ENCODE data around the gene CDK5RAP2.
"Not testable (repeated sequence)": the region's sequence is repeated elsewhere in the genome, so short reads cannot be mapped to it uniquely, and the experiment has no call there.

CDK5RAP2 gene

DNA sequence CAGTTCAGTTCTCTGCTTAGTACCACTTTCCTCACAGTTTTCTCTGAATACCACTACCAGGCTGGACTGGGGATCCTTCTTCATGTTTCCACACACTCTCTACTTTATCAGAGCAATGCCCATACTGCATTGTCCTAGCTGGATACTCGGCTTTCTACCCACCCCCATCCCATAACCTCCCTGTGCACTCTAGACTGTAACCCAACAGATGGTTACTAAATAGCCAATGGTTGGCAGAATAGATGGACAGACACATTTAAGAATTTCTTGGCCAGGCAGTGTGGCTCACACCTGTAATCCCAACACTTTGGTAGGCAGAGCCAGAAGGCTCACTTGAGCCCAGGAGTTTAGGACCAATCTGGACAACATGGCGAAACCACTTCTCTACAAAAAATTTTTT lies 22.8 kb downstream of the CDK5RAP2 start:
- TF ChIP-seq, protein P1, sequence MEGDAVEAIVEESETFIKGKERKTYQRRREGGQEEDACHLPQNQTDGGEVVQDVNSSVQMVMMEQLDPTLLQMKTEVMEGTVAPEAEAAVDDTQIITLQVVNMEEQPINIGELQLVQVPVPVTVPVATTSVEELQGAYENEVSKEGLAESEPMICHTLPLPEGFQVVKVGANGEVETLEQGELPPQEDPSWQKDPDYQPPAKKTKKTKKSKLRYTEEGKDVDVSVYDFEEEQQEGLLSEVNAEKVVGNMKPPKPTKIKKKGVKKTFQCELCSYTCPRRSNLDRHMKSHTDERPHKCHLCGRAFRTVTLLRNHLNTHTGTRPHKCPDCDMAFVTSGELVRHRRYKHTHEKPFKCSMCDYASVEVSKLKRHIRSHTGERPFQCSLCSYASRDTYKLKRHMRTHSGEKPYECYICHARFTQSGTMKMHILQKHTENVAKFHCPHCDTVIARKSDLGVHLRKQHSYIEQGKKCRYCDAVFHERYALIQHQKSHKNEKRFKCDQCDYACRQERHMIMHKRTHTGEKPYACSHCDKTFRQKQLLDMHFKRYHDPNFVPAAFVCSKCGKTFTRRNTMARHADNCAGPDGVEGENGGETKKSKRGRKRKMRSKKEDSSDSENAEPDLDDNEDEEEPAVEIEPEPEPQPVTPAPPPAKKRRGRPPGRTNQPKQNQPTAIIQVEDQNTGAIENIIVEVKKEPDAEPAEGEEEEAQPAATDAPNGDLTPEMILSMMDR (conservative IDR thresholded peaks at IDR 0.05; ENCODE audit: low read length) = no peak
- no peak for TF ChIP-seq EZH2phosphoT487 (IDR thresholded peaks at IDR 0.05; ENCODE audit: borderline replicate concordance)
- peak overlapping the region; percentile 52 for H3K9ac ChIP-seq (ENCODE audit: low read depth, low read length, poor library complexity, severe bottlenecking)
- H3K79me2 ChIP-seq (ENCODE audit: insufficient read depth, low read length) = peaks cover 79% of the 10 kb centered on the region
- H3K4me1 ChIP-seq (ENCODE audit: insufficient read depth, low read length, poor library complexity, severe bottlenecking) = peaks cover 36% of the 10 kb centered on the region
- H2AFZ ChIP-seq (ENCODE audit: low read length) = no peak overlapping the region
- peaks cover 60% of the 10 kb centered on the region for H3K36me3 ChIP-seq (ENCODE audit: insufficient read depth, low read length)
- H3K9me3 ChIP-seq (ENCODE audit: insufficient read depth, low read depth, low read length) = no peaks in the 10 kb centered on the region
- H3K4me3 ChIP-seq (ENCODE audit: low read length, poor library complexity, severe bottlenecking) = peak overlapping the region; percentile 33
- H4K20me1 ChIP-seq (ENCODE audit: insufficient read depth, low read length, poor library complexity, severe bottlenecking) = no peaks in the 10 kb centered on the region
- no peaks in the 10 kb centered on the region for H3K9me2 ChIP-seq (replicated peaks; ENCODE audit: low read depth, low read length)
- no peaks in the 10 kb centered on the region for H3K27me3 ChIP-seq (ENCODE audit: insufficient read depth, low read length, poor library complexity, severe bottlenecking)
- H3F3A ChIP-seq (ENCODE audit: low read depth) = no peaks in the 10 kb centered on the region
- H3K4me2 ChIP-seq (ENCODE audit: low read depth, low read length, poor library complexity, severe bottlenecking) = peak overlapping the region; percentile 73

DNA sequence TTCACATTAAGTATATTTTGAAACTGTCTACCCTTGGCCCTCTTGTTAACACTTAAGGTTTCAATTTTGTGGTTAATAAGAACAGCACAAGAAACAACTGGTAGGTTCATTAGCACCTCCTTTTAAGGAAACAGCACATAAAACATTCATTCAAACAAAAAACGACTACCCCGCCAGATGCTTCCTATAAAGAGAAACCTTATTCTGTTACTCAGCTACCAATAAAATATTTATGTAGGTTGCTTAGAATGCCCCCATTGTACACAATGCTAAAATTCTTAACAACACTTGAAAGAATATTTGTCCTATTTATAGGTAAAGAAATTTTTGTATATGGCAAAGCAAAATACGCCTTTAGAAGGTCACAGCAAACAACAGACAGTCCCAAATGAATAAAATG lies 23.2 kb downstream of the CDK5RAP2 start:
- peak overlapping the region; percentile 73 for H3K4me2 ChIP-seq (ENCODE audit: low read depth, low read length, poor library complexity, severe bottlenecking)
- no peak overlapping the region for H2AFZ ChIP-seq (ENCODE audit: low read length)
- H3K9me2 ChIP-seq (replicated peaks; ENCODE audit: low read depth, low read length) = no peaks in the 10 kb centered on the region
- H3K36me3 ChIP-seq (ENCODE audit: insufficient read depth, low read length) = peaks cover 57% of the 10 kb centered on the region
- peak overlapping the region; percentile 52 for H3K9ac ChIP-seq (ENCODE audit: low read depth, low read length, poor library complexity, severe bottlenecking)
- no peaks in the 10 kb centered on the region for H4K20me1 ChIP-seq (ENCODE audit: insufficient read depth, low read length, poor library complexity, severe bottlenecking)
- peak overlapping the region; percentile 33 for H3K4me3 ChIP-seq (ENCODE audit: low read length, poor library complexity, severe bottlenecking)
- no peaks in the 10 kb centered on the region for H3K9me3 ChIP-seq (ENCODE audit: insufficient read depth, low read depth, low read length)
- H3K27me3 ChIP-seq (ENCODE audit: insufficient read depth, low read length, poor library complexity, severe bottlenecking) = no peaks in the 10 kb centered on the region
- TF ChIP-seq, protein P1 (conservative IDR thresholded peaks at IDR 0.05; ENCODE audit: low read length) = no peak
- H3K4me1 ChIP-seq (ENCODE audit: insufficient read depth, low read length, poor library complexity, severe bottlenecking) = peaks cover 35% of the 10 kb centered on the region
- peaks cover 74% of the 10 kb centered on the region for H3K79me2 ChIP-seq (ENCODE audit: insufficient read depth, low read length)
- no peaks in the 10 kb centered on the region for H3F3A ChIP-seq (ENCODE audit: low read depth)

DNA sequence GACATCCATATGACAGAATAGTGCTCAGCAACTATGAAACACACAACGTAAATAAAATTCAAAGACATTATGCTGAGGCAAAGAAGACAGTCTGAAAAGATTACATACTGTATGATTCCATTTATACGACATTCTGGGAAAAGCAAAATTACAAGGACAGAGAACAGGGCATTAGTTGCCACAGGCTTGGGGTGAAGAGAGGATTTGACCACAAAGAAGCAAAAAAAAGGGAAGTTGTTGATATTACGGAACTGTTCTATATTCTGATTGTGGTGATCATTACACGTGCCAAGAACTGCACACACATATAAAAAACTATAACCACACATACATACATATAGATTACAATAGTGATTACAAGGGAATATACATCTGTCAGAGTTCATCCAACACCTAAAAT lies 24.1 kb downstream of the CDK5RAP2 start:
- no peaks in the 10 kb centered on the region for H4K20me1 ChIP-seq (ENCODE audit: insufficient read depth, low read length, poor library complexity, severe bottlenecking)
- TF ChIP-seq, protein P1 (conservative IDR thresholded peaks at IDR 0.05; ENCODE audit: low read length) = no peak
- TF ChIP-seq EZH2phosphoT487 (IDR thresholded peaks at IDR 0.05; ENCODE audit: borderline replicate concordance) = no peak
- no peaks in the 10 kb centered on the region for H3K9me3 ChIP-seq (ENCODE audit: insufficient read depth, low read depth, low read length)
- H3K36me3 ChIP-seq (ENCODE audit: insufficient read depth, low read length) = peaks cover 57% of the 10 kb centered on the region
- no peaks in the 10 kb centered on the region for H3K9me2 ChIP-seq (replicated peaks; ENCODE audit: low read depth, low read length)
- no peak overlapping the region for H3K9ac ChIP-seq (ENCODE audit: low read depth, low read length, poor library complexity, severe bottlenecking)
- H3K4me1 ChIP-seq (ENCODE audit: insufficient read depth, low read length, poor library complexity, severe bottlenecking) = peaks cover 35% of the 10 kb centered on the region
- H3K27me3 ChIP-seq (ENCODE audit: insufficient read depth, low read length, poor library complexity, severe bottlenecking) = no peaks in the 10 kb centered on the region
- no peaks in the 10 kb centered on the region for H3F3A ChIP-seq (ENCODE audit: low read depth)
- no peak overlapping the region for H2AFZ ChIP-seq (ENCODE audit: low read length)
- H3K79me2 ChIP-seq (ENCODE audit: insufficient read depth, low read length) = peaks cover 73% of the 10 kb centered on the region
- H3K4me2 ChIP-seq (ENCODE audit: low read depth, low read length, poor library complexity, severe bottlenecking) = no peak overlapping the region
- no peak overlapping the region for H3K4me3 ChIP-seq (ENCODE audit: low read length, poor library complexity, severe bottlenecking)

DNA sequence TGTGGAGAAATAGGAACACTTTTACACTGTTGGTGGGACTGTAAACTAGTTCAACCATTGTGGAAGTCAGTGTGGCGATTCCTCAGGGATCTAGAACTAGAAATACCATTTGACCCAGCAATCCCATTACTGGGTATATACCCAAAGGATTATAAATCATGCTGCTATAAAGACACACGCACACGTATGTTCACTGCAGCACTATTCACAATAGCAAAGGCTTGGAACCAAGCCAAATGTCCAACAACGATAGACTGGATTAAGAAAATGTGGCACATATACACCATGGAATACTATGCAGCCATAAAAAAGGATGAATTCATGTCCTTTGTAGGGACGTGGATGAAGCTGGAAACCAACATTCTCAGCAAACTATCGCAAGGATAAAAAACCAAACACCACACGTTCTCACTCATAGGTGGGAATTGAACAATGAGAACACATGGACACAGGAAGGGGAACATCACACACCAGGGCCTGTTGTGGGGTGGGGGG lies 27.7 kb downstream of the CDK5RAP2 start:
- H4K20me1 ChIP-seq (ENCODE audit: insufficient read depth, low read length, poor library complexity, severe bottlenecking); H3K9me3 ChIP-seq (ENCODE audit: insufficient read depth, low read depth, low read length); H3K9me2 ChIP-seq (replicated peaks; ENCODE audit: low read depth, low read length); H3K9ac ChIP-seq (ENCODE audit: low read depth, low read length, poor library complexity, severe bottlenecking); H3F3A ChIP-seq (ENCODE audit: low read depth); H3K4me3 ChIP-seq (ENCODE audit: low read length, poor library complexity, severe bottlenecking); H3K27me3 ChIP-seq (ENCODE audit: insufficient read depth, low read length, poor library complexity, severe bottlenecking); H2AFZ ChIP-seq (ENCODE audit: low read length); H3K4me2 ChIP-seq (ENCODE audit: low read depth, low read length, poor library complexity, severe bottlenecking): not testable (repeated sequence)
- H3K36me3 ChIP-seq (ENCODE audit: insufficient read depth, low read length) = peaks cover 76% of the 10 kb centered on the region
- H3K4me1 ChIP-seq (ENCODE audit: insufficient read depth, low read length, poor library complexity, severe bottlenecking) = peaks cover 16% of the 10 kb centered on the region
- peaks cover 63% of the 10 kb centered on the region for H3K79me2 ChIP-seq (ENCODE audit: insufficient read depth, low read length)
